Astrocyte (in vitro differentiated cells and primary cell): ENCODE measurements around the gene ZNF10. TPM values are rescaled to one million over a fixed set of nuclear protein-coding genes. Genes with fewer than 3 reads are reported as not detected.

ENCODE experiments used
- DNase-seq: peaks from one replicate; pipeline ENCODE4 v3.0.0-alpha.2; 2010; ENCODE audit warnings: low read depth
- FAIRE-seq: peaks from 2 replicates; lab custom pipeline; 2011; peaks lifted over from hg19 to GRCh38; lab: Jason Lieb, UNC
- H2AFZ ChIP-seq: 2 replicates; pipeline ENCODE4 v1.6.0; 2012; ENCODE audit warnings: low read depth, low read length, inconsistent platforms
- H3K27ac ChIP-seq: 2 replicates; pipeline ENCODE4 v1.5.1; 2011; ENCODE audit warnings: low read depth, low read length, inconsistent platforms
- H3K27me3 ChIP-seq: 2 replicates; pipeline ENCODE4 v1.6.0; 2011; ENCODE audit warnings: low read length, inconsistent platforms; ENCODE audit not compliant: insufficient read depth
- H3K36me3 ChIP-seq: 2 replicates; pipeline ENCODE4 v1.5.1; 2011; ENCODE audit warnings: low read length, inconsistent platforms; ENCODE audit not compliant: insufficient read depth
- H3K4me1 ChIP-seq: 2 replicates; pipeline ENCODE4 v1.5.1; 2011; ENCODE audit warnings: low read length, inconsistent platforms; ENCODE audit not compliant: insufficient read depth
- H3K4me2 ChIP-seq: 2 replicates; pipeline ENCODE4 v1.6.0; 2012; ENCODE audit warnings: low read length, inconsistent platforms
- H3K4me3 ChIP-seq: 2 replicates; pipeline ENCODE4 v1.5.1; 2011; ENCODE audit warnings: low read depth, mild to moderate bottlenecking, low read length, inconsistent platforms; ENCODE audit not compliant: insufficient read depth
- H3K79me2 ChIP-seq: 2 replicates; pipeline ENCODE4 v1.6.0; 2012; ENCODE audit warnings: mild to moderate bottlenecking, low read length, inconsistent platforms; ENCODE audit not compliant: insufficient read depth
- H3K9ac ChIP-seq: 2 replicates; pipeline ENCODE4 v1.6.0; 2012; ENCODE audit warnings: mild to moderate bottlenecking, low read length, inconsistent platforms
- H3K9me3 ChIP-seq: 2 replicates; pipeline ENCODE4 v1.5.1; 2012; ENCODE audit warnings: low read depth, mild to moderate bottlenecking, low read length, inconsistent platforms; ENCODE audit not compliant: insufficient read depth
- H4K20me1 ChIP-seq: 2 replicates; pipeline ENCODE4 v1.6.0; 2012; ENCODE audit warnings: low read length, inconsistent platforms; ENCODE audit not compliant: insufficient read depth
- H3K27ac Mint-ChIP-seq: one replicate; pipeline ENCODE4 v1.8.0; 2021; ENCODE audit warnings: mild to moderate bottlenecking, mixed read lengths; ENCODE audit not compliant: unreplicated experiment
- H3K27me3 Mint-ChIP-seq: one replicate; pipeline ENCODE4 v1.8.0; 2021; ENCODE audit warnings: low read depth, mixed read lengths; ENCODE audit not compliant: unreplicated experiment
- H3K36me3 Mint-ChIP-seq: one replicate; pipeline ENCODE4 v1.8.0; 2021; ENCODE audit warnings: low read depth, mixed read lengths; ENCODE audit not compliant: unreplicated experiment
- H3K4me1 Mint-ChIP-seq: one replicate; pipeline ENCODE4 v1.8.0; 2021; ENCODE audit warnings: low read depth, mixed read lengths; ENCODE audit not compliant: unreplicated experiment
- H3K4me3 Mint-ChIP-seq: one replicate; pipeline ENCODE4 v1.8.0; 2021; ENCODE audit warnings: mild to moderate bottlenecking, moderate library complexity, mixed read lengths; ENCODE audit not compliant: unreplicated experiment
- H3K9me3 Mint-ChIP-seq: one replicate; pipeline ENCODE4 v1.8.0; 2021; ENCODE audit warnings: mild to moderate bottlenecking, mixed read lengths; ENCODE audit not compliant: unreplicated experiment
- CTCF ChIP-seq: IDR thresholded peaks from 2 replicates; pipeline ENCODE4 v1.5.1; 2011; ENCODE audit warnings: low read depth, mild to moderate bottlenecking, inconsistent platforms, low read length, moderate library complexity; ENCODE audit not compliant: insufficient read depth
- EZH2 ChIP-seq: IDR thresholded peaks from 2 replicates; pipeline ENCODE4 v1.6.1; 2012; ENCODE audit warnings: mild to moderate bottlenecking, low read length, inconsistent platforms; ENCODE audit not compliant: insufficient read depth
- total RNA-seq: library from RNA; stranded (reverse); gene quantifications from 2 replicates; pipeline ENCODE4 v1.2.1, GENCODE V29; 2021

ZNF10 gene
- total RNA-seq, 1 donor from 2014 or later: 7.6 TPM

DNA sequence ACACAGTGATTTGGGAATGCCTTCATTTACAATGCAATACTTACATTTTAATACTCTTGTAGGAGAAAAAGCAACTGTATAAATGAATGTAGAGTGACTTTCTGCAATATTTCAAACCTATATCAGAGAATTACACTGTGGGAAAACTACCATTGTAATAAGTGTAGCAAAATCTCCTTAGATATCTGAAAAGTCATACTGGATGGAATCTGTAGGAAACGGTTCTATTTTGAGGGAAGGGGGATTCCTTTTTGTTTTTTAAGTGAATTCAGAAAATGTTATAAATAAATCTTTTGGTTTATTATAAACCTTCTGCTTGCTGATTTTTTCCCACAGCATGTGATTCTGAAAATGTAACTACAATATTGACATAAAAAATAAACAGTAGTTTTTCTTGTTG, 23.3 kb upstream of the ZNF10 start:
- Histone ChIP-seq H3K9ac (no peak overlapping the region), H3K9me3 (peaks cover 54% of the 10 kb centered on the region), H2AFZ (no peak overlapping the region), H4K20me1 (no peaks in the 10 kb centered on the region), H3K36me3 (peaks cover 39% of the 10 kb centered on the region), H3K79me2 (no peaks in the 10 kb centered on the region), H3K27me3 (no peaks in the 10 kb centered on the region), H3K4me2 (no peak overlapping the region), H3K4me3 (no peak overlapping the region), H3K27ac (no peak overlapping the region), H3K4me1 (no peaks in the 10 kb centered on the region)
- Mint-ChIP-seq H3K4me3 (no peak overlapping the region), H3K36me3 (peaks cover 75% of the 10 kb centered on the region), H3K9me3 (peaks cover 85% of the 10 kb centered on the region), H3K27ac (no peak overlapping the region), H3K4me1 (no peaks in the 10 kb centered on the region), H3K27me3 (no peaks in the 10 kb centered on the region)
- no peak for DNase-seq
- no peak for TF ChIP-seq CTCF
- no peak for TF ChIP-seq EZH2
- no peak for FAIRE-seq

GRCh38 chr12:133108150-133108549, 22.3 kb upstream of the ZNF10 start:
- no peak overlapping the region for H3K4me3 Mint-ChIP-seq
- FAIRE-seq (no peak), DNase-seq (no peak)
- Histone ChIP-seq H3K9me3 (peaks cover 54% of the 10 kb centered on the region), H3K79me2 (no peaks in the 10 kb centered on the region), H2AFZ (no peak overlapping the region), H3K27me3 (no peaks in the 10 kb centered on the region), H4K20me1 (no peaks in the 10 kb centered on the region), H3K4me1 (no peaks in the 10 kb centered on the region), H3K9ac (no peak overlapping the region), H3K4me3 (no peak overlapping the region), H3K4me2 (no peak overlapping the region), H3K36me3 (peaks cover 31% of the 10 kb centered on the region), H3K27ac (no peak overlapping the region)
- peaks cover 69% of the 10 kb centered on the region for H3K36me3 Mint-ChIP-seq
- TF ChIP-seq CTCF (no peak), EZH2 (no peak)
- H3K4me1 Mint-ChIP-seq: no peaks in the 10 kb centered on the region
- no peak overlapping the region for H3K27ac Mint-ChIP-seq
- no peaks in the 10 kb centered on the region for H3K27me3 Mint-ChIP-seq
- peaks cover 84% of the 10 kb centered on the region for H3K9me3 Mint-ChIP-seq

- Histone ChIP-seq H3K36me3 (peaks cover 12% of the 10 kb centered on the region), H3K4me1 (no peaks in the 10 kb centered on the region), H3K27ac (no peak overlapping the region), H3K4me2 (no peak overlapping the region), H3K4me3 (no peak overlapping the region), H3K27me3 (no peaks in the 10 kb centered on the region), H2AFZ (no peak overlapping the region), H3K79me2 (peaks cover 3% of the 10 kb centered on the region), H3K9me3 (peaks cover 66% of the 10 kb centered on the region), H3K9ac (no peak overlapping the region), H4K20me1 (no peaks in the 10 kb centered on the region)
- peaks cover 73% of the 10 kb centered on the region for H3K36me3 Mint-ChIP-seq
- TF ChIP-seq CTCF (no peak), EZH2 (no peak)
- H3K4me1 Mint-ChIP-seq: no peaks in the 10 kb centered on the region
- peak; percentile 23 for FAIRE-seq
- no peak overlapping the region for H3K27ac Mint-ChIP-seq
- no peak overlapping the region for H3K4me3 Mint-ChIP-seq
- no peaks in the 10 kb centered on the region for H3K27me3 Mint-ChIP-seq
- DNase-seq: no peak
- peaks cover 81% of the 10 kb centered on the region for H3K9me3 Mint-ChIP-seq
Observed at GRCh38 chr12:133120385-133121191, 9.8 kb upstream of the ZNF10 start.
